Right lung (tissue), 10 donors: ENCODE data around the gene AKAP5. TPM values are rescaled to one million over a fixed set of nuclear protein-coding genes. Genes with fewer than 3 reads are reported as not detected.

Source experiments
- DNase-seq, 2 donors: peaks; one replicate each; pipeline ENCODE4 v3.0.0-alpha.2; 2013
- long read RNA-seq, 8 donors: transcript quantifications; one replicate each; lab custom pipeline, GENCODE V29; 2026
- polyA plus RNA-seq, 5 donors: library from polyadenylated mRNA; unstranded; fragments of 120-200 nt; gene quantifications; one replicate each; pipeline versions ENCODE4 v1.2.1 to v1.2.3, GENCODE V29; 2013; ENCODE audit warnings: inconsistent platforms in 1 of 5, low replicate concordance in 1 of 5; ENCODE audit not compliant: insufficient read length in 5 of 5, insufficient read depth in 1 of 5

The AKAP5 gene
- 1 to 10 TPM; 1.8 to 4.4 (median 2.6) TPM for polyA plus RNA-seq
- long read RNA-seq, donor 1, transcript AKAP5-201 (1 exons, 2,601 nt), result major isoform, 5 of 5 reads
- long read RNA-seq, donor 1, partial matches to known transcripts, result 0 of 5 reads
- long read RNA-seq, donor 1, other reads (novel, unspliced or antisense), result 0 of 5 reads
- long read RNA-seq, donor 2, full-length matches to known transcripts, result 2 of 2 reads
- long read RNA-seq, donor 2, partial matches to known transcripts, result 0 of 2 reads
- long read RNA-seq, donor 2, other reads (novel, unspliced or antisense), result 0 of 2 reads
- long read RNA-seq, donor 3, partial matches to known transcripts, result 0 of 2 reads
- long read RNA-seq, donor 3, other reads (novel, unspliced or antisense), result 0 of 2 reads
- long read RNA-seq, donor 4, full-length matches to known transcripts, result 2 of 2 reads
- long read RNA-seq, donor 4, partial matches to known transcripts, result 0 of 2 reads
- long read RNA-seq, donor 4, other reads (novel, unspliced or antisense), result 0 of 2 reads
- long read RNA-seq, donor 5, partial matches to known transcripts, result 0 of 2 reads
- long read RNA-seq, donor 5, other reads (novel, unspliced or antisense), result 0 of 2 reads
- long read RNA-seq, donor 6, full-length matches to known transcripts, result 7 of 7 reads
- long read RNA-seq, donor 6, partial matches to known transcripts, result 0 of 7 reads
- long read RNA-seq, donor 6, other reads (novel, unspliced or antisense), result 0 of 7 reads
- long read RNA-seq, donor 7, full-length matches to known transcripts, result 3 of 3 reads
- long read RNA-seq, donor 7, partial matches to known transcripts, result 0 of 3 reads
- long read RNA-seq, donor 7, other reads (novel, unspliced or antisense), result 0 of 3 reads
- long read RNA-seq, donor 8, partial matches to known transcripts, result 0 of 2 reads
- long read RNA-seq, donor 8, other reads (novel, unspliced or antisense), result 0 of 2 reads

GRCh38 chr14:64465191-64465822, at the start of gene AKAP5:
Gene AKAP5, plus strand, starts transcription at chr14:64465499. Its CDS starts 2,896 bp downstream, at chr14:64468395.
- peak; percentile 67 for DNase-seq

- DNase-seq, result no peak
Measured at GRCh38 chr14:64416348-64416932, 48.9 kb upstream of the AKAP5 start.

GRCh38 chr14:64417055-64417770, 48.1 kb upstream of the AKAP5 start:
- DNase-seq, result no peak

- DNase-seq, result no peak
Measured at GRCh38 chr14:64417771-64418125, 47.6 kb upstream of the AKAP5 start.

- DNase-seq, result no peak
Measured at GRCh38 chr14:64419003-64419402, 46.3 kb upstream of the AKAP5 start.

- no peak for DNase-seq
Measured at GRCh38 chr14:64421166-64421565, 44.1 kb upstream of the AKAP5 start.

- no peak for DNase-seq
Measured at GRCh38 chr14:64422005-64422404, 43.3 kb upstream of the AKAP5 start.

- DNase-seq, result no peak
Measured at GRCh38 chr14:64422756-64423155, 42.5 kb upstream of the AKAP5 start.

- DNase-seq, result no peak
Measured at GRCh38 chr14:64423987-64424386, 41.3 kb upstream of the AKAP5 start.

- no peak for DNase-seq
Measured at GRCh38 chr14:64434528-64434927, 30.8 kb upstream of the AKAP5 start.

- DNase-seq, result no peak
Measured at GRCh38 chr14:64438181-64438841, 27.0 kb upstream of the AKAP5 start.

- no peak for DNase-seq
Measured at GRCh38 chr14:64439141-64439540, 26.2 kb upstream of the AKAP5 start.

GRCh38 chr14:64440494-64440893, 24.8 kb upstream of the AKAP5 start:
- no peak for DNase-seq

- DNase-seq, result no peak
Measured at GRCh38 chr14:64442300-64442988, 22.9 kb upstream of the AKAP5 start.

- no peak for DNase-seq
Measured at GRCh38 chr14:64444140-64444539, 21.2 kb upstream of the AKAP5 start.

GRCh38 chr14:64444984-64445845, 20.1 kb upstream of the AKAP5 start:
- no peak for DNase-seq

GRCh38 chr14:64447876-64448670, 17.2 kb upstream of the AKAP5 start:
- no peak for DNase-seq

GRCh38 chr14:64450255-64450654, 15.0 kb upstream of the AKAP5 start:
- DNase-seq, result no peak
